C4-2B (cell line): ENCODE data around the gene DDX6.

Experiments used
- ZFX ChIP-seq: fragments of 450-650 bp; IDR thresholded peaks from 2 replicates; pipeline ENCODE4 v1.6.1; 2017
- TF ChIP-seq, protein P1 (sequence below): fragments of 450-650 bp; conservative IDR thresholded peaks from 2 replicates; pipeline ENCODE4 v1.5.1; 2017; ENCODE audit warnings: mild to moderate bottlenecking

DNA sequence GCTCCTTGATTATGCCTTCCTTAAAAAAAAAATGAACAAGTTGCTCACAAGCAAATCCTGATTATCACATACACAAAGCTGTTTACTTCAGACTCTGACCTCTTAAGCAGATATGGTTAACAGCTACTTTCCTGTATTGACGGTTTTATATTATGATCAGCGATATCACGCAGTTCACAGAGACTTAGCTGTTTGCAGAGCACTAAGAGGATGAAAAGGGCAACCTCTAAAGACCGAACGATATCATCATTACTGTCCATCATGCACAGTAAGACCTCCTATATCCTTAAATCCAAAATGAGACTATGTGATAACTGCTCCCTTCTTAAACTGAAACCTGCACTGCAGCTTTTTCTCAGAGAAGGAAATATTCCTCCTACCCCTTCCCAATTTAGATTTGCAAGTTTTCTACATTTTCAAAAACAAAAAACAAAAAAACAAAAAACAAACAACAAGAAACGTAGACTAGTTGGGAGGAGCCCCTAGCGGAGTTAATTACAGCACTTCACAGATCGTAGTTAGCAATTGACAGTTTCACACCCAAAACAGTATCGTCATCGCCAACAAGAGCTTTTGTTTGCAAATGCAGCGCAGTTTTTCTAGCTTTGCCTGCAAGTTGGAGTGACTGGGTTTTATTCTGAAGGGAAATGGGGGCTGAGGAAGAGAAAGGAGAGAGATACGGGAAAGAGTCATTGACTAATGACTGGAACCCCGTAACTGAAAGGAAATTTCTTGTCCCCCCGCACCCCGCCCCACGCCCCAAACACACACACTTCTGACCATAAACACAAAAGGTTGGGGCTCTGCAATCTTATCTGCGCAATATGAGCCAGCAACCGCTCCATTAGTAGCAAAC is 1.2 kb downstream of the DDX6 start:
- TF ChIP-seq, protein P1, sequence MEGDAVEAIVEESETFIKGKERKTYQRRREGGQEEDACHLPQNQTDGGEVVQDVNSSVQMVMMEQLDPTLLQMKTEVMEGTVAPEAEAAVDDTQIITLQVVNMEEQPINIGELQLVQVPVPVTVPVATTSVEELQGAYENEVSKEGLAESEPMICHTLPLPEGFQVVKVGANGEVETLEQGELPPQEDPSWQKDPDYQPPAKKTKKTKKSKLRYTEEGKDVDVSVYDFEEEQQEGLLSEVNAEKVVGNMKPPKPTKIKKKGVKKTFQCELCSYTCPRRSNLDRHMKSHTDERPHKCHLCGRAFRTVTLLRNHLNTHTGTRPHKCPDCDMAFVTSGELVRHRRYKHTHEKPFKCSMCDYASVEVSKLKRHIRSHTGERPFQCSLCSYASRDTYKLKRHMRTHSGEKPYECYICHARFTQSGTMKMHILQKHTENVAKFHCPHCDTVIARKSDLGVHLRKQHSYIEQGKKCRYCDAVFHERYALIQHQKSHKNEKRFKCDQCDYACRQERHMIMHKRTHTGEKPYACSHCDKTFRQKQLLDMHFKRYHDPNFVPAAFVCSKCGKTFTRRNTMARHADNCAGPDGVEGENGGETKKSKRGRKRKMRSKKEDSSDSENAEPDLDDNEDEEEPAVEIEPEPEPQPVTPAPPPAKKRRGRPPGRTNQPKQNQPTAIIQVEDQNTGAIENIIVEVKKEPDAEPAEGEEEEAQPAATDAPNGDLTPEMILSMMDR: no peak
- TF ChIP-seq ZFX: no peak
